K562 (cell line): ENCODE results near the gene UNC79. TPM values are rescaled to one million over a fixed set of nuclear protein-coding genes. Genes with fewer than 3 reads are reported as not detected.

ENCODE experiments used
- polyA plus RNA-seq, 8 experiments: library from polyadenylated mRNA; depleted of rRNA in 4 of 8; stranded (reverse) in 5 of 8; unstranded in 3 of 8; fragments of >200 nt; fragmentation: Nextera tagmentation in 2 of 8; fragmentation: Illumina TruSeq in 1 of 8; extraction: Ambion mirVana in 2 of 8; extraction: Trizol in 1 of 8; gene quantifications; 2 replicates each; pipeline versions ENCODE4 v1.2.1 to v1.2.3, GENCODE V29; 2011 to 2014; ENCODE audit warnings: inconsistent platforms in 1 of 8, missing spikeins in 1 of 8
- total RNA-seq, 7 experiments: library from RNA; depleted of rRNA in 6 of 7; stranded (reverse); fragments of >200 nt in 6 of 7; fragmentation: Illumina TruSeq in 2 of 7; extraction: Trizol in 2 of 7; gene quantifications; 2 replicates each; pipeline versions ENCODE4 v1.2.1 to v1.2.3, GENCODE V29; 2011 to 2021; ENCODE audit warnings: low replicate concordance in 1 of 7
- TF ChIP-seq, protein P1 (sequence below): fragments of 200-600 bp; sonication (generic); IDR thresholded peaks from one replicate; pipeline ENCODE4 v1.6.1; 2012; ENCODE audit warnings: mild to moderate bottlenecking, low read depth, low read length, inconsistent platforms

Gene UNC79
- total and polyA plus RNA-seq, 9 of the 15 experiments (the other 6 are each of a cell fraction or from before 2014, with no cell fraction given): under 0.01 to 0.04 (median 0.01) TPM; not detected in 6

DNA sequence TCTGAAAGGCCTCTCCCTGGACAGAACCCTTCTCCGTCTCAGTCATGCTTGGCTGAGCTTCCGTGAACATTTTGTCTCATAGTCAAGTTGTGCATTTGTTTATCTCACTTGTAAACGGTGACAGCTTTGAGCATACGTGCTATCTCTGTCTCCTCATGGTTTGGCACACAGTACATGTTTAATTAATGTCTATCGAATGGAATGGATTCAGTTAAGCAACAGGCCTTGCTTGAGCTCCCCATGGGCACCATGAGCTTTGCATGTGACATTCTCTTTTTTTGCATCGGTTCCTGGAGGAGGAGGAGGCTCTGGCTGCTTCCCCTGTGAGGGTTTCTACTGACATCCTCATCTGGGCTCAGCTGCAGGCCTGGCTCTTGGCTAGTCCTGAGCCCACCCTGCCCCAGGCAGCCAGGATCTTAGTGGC lies 277.6 kb downstream of the UNC79 start (continued):
- TF ChIP-seq, protein P1, sequence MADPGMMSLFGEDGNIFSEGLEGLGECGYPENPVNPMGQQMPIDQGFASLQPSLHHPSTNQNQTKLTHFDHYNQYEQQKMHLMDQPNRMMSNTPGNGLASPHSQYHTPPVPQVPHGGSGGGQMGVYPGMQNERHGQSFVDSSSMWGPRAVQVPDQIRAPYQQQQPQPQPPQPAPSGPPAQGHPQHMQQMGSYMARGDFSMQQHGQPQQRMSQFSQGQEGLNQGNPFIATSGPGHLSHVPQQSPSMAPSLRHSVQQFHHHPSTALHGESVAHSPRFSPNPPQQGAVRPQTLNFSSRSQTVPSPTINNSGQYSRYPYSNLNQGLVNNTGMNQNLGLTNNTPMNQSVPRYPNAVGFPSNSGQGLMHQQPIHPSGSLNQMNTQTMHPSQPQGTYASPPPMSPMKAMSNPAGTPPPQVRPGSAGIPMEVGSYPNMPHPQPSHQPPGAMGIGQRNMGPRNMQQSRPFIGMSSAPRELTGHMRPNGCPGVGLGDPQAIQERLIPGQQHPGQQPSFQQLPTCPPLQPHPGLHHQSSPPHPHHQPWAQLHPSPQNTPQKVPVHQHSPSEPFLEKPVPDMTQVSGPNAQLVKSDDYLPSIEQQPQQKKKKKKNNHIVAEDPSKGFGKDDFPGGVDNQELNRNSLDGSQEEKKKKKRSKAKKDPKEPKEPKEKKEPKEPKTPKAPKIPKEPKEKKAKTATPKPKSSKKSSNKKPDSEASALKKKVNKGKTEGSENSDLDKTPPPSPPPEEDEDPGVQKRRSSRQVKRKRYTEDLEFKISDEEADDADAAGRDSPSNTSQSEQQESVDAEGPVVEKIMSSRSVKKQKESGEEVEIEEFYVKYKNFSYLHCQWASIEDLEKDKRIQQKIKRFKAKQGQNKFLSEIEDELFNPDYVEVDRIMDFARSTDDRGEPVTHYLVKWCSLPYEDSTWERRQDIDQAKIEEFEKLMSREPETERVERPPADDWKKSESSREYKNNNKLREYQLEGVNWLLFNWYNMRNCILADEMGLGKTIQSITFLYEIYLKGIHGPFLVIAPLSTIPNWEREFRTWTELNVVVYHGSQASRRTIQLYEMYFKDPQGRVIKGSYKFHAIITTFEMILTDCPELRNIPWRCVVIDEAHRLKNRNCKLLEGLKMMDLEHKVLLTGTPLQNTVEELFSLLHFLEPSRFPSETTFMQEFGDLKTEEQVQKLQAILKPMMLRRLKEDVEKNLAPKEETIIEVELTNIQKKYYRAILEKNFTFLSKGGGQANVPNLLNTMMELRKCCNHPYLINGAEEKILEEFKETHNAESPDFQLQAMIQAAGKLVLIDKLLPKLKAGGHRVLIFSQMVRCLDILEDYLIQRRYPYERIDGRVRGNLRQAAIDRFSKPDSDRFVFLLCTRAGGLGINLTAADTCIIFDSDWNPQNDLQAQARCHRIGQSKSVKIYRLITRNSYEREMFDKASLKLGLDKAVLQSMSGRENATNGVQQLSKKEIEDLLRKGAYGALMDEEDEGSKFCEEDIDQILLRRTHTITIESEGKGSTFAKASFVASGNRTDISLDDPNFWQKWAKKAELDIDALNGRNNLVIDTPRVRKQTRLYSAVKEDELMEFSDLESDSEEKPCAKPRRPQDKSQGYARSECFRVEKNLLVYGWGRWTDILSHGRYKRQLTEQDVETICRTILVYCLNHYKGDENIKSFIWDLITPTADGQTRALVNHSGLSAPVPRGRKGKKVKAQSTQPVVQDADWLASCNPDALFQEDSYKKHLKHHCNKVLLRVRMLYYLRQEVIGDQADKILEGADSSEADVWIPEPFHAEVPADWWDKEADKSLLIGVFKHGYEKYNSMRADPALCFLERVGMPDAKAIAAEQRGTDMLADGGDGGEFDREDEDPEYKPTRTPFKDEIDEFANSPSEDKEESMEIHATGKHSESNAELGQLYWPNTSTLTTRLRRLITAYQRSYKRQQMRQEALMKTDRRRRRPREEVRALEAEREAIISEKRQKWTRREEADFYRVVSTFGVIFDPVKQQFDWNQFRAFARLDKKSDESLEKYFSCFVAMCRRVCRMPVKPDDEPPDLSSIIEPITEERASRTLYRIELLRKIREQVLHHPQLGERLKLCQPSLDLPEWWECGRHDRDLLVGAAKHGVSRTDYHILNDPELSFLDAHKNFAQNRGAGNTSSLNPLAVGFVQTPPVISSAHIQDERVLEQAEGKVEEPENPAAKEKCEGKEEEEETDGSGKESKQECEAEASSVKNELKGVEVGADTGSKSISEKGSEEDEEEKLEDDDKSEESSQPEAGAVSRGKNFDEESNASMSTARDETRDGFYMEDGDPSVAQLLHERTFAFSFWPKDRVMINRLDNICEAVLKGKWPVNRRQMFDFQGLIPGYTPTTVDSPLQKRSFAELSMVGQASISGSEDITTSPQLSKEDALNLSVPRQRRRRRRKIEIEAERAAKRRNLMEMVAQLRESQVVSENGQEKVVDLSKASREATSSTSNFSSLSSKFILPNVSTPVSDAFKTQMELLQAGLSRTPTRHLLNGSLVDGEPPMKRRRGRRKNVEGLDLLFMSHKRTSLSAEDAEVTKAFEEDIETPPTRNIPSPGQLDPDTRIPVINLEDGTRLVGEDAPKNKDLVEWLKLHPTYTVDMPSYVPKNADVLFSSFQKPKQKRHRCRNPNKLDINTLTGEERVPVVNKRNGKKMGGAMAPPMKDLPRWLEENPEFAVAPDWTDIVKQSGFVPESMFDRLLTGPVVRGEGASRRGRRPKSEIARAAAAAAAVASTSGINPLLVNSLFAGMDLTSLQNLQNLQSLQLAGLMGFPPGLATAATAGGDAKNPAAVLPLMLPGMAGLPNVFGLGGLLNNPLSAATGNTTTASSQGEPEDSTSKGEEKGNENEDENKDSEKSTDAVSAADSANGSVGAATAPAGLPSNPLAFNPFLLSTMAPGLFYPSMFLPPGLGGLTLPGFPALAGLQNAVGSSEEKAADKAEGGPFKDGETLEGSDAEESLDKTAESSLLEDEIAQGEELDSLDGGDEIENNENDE: no peak
